H1 (cell line): Measurements from ENCODE around the gene GRIK1. TPM values are rescaled to one million over a fixed set of nuclear protein-coding genes. Genes with fewer than 3 reads are reported as not detected.

ENCODE experiments used
- CTCF ChIA-PET: fragments of 300-600 bp; sonication (Branson Sonifier 250); formaldehyde crosslinking; loops from one replicate; lab custom pipeline; 2021; ENCODE audit not compliant: partially characterized antibody; lab: Charles Lee
- POLR2A ChIA-PET: fragments of 300-600 bp; sonication (Branson Sonifier 250); formaldehyde crosslinking; loops from one replicate; lab custom pipeline; 2021; ENCODE audit warnings: inconsistent platforms; ENCODE audit not compliant: partially characterized antibody; lab: Charles Lee
- DNase-seq, 2 experiments: peaks; one replicate each; pipeline versions ENCODE4 v3.0.0 to v3.0.0-alpha.2; 2010 to 2022; ENCODE audit warnings: low spot score in 2 of 2, low read depth in 1 of 2, mixed read lengths in 1 of 2
- FAIRE-seq: peaks from 2 replicates; lab custom pipeline; 2011; peaks lifted over from hg19 to GRCh38; lab: Jason Lieb, UNC
- H2AFZ ChIP-seq: 2 replicates; pipeline ENCODE4 v1.8.1; 2012; ENCODE audit warnings: low read length, inconsistent platforms
- H2AK5ac ChIP-seq: 2 replicates; pipeline ENCODE4 v1.6.1; 2013; ENCODE audit warnings: low read depth, low read length
- H2BK120ac ChIP-seq: replicated peaks from 2 replicates; pipeline ENCODE3; 2013; ENCODE audit warnings: low read depth, low read length, inconsistent platforms
- H2BK12ac ChIP-seq: 2 replicates; pipeline ENCODE4 v1.6.1; 2013; ENCODE audit warnings: low read depth, low read length
- H2BK15ac ChIP-seq: 2 replicates; pipeline ENCODE4 v1.6.1; 2013; ENCODE audit warnings: low read length
- H2BK20ac ChIP-seq: 2 replicates; pipeline ENCODE4 v1.6.1; 2013; ENCODE audit warnings: low read length
- H2BK5ac ChIP-seq: 2 replicates; pipeline ENCODE4 v1.6.1; 2013; ENCODE audit warnings: low read depth, low read length
- H3K14ac ChIP-seq: 2 replicates; pipeline ENCODE4 v1.6.1; 2013; ENCODE audit warnings: inconsistent platforms; ENCODE audit not compliant: insufficient read length
- H3K18ac ChIP-seq: 2 replicates; pipeline ENCODE4 v1.6.1; 2013; ENCODE audit warnings: low read length; ENCODE audit errors: extremely low read depth
- H3K23ac ChIP-seq: 2 replicates; pipeline ENCODE4 v1.6.1; 2013; ENCODE audit warnings: inconsistent platforms; ENCODE audit not compliant: insufficient read length
- H3K23me2 ChIP-seq: 2 replicates; pipeline ENCODE4 v1.6.1; 2013; ENCODE audit warnings: low read depth, low read length
- H3K27ac ChIP-seq: 2 replicates; pipeline ENCODE4 v1.6.1; 2011; ENCODE audit warnings: low read depth, low read length, inconsistent platforms
- H3K27me3 ChIP-seq, 4 experiments: replicated peaks in 1 of 4; 1 replicate in 1 of 4; 2 replicates in 3 of 4; pipeline versions ENCODE4 v1.6.1 to v1.8.1; 2011 to 2013; ENCODE audit warnings: low read length in 3 of 4, mild to moderate bottlenecking in 3 of 4, inconsistent platforms in 2 of 4, mixed read lengths in 2 of 4, moderate library complexity in 1 of 4; ENCODE audit not compliant: control insufficient read depth in 3 of 4, insufficient read depth in 3 of 4; ENCODE audit errors: extremely low read depth in 1 of 4
- H3K36me3 ChIP-seq, 4 experiments: 2 replicates each; pipeline versions ENCODE4 v1.6.1 to v1.8.1; 2011 to 2013; ENCODE audit warnings: mild to moderate bottlenecking in 4 of 4, low read length in 3 of 4, moderate library complexity in 2 of 4, control low read depth in 1 of 4, inconsistent platforms in 1 of 4; ENCODE audit not compliant: insufficient read depth in 4 of 4, control insufficient read depth in 2 of 4
- H3K4ac ChIP-seq: replicated peaks from 2 replicates; pipeline ENCODE3; 2013; ENCODE audit warnings: low read length, low read depth, mixed read lengths, inconsistent platforms; ENCODE audit not compliant: insufficient read length
- H3K4me1 ChIP-seq, 4 experiments: replicated peaks in 1 of 4; 1 replicate in 1 of 4; 2 replicates in 3 of 4; pipeline versions ENCODE4 v1.6.1 to v1.8.1; 2011 to 2013; ENCODE audit warnings: low read length in 3 of 4, inconsistent platforms in 2 of 4, mixed read lengths in 1 of 4; ENCODE audit not compliant: insufficient read depth in 4 of 4, control insufficient read depth in 3 of 4
- H3K4me2 ChIP-seq, 2 experiments: 2 replicates each; pipeline versions ENCODE4 v1.6.1 to v1.8.1; 2011 to 2013; ENCODE audit warnings: low read depth in 2 of 2, low read length in 2 of 2, control low read depth in 1 of 2, inconsistent platforms in 1 of 2, mild to moderate bottlenecking in 1 of 2; ENCODE audit not compliant: insufficient read depth in 1 of 2
- H3K4me3 ChIP-seq, 4 experiments: fragments of 200-600, 300-600 bp in 1 of 4; sonication (generic), shearing (Covaris generic), sonication (Bioruptor Twin) in 1 of 4; 2 replicates each; pipeline versions ENCODE4 v1.5.1 to v1.8.1; 2011 to 2016; ENCODE audit warnings: low read length in 4 of 4, low read depth in 3 of 4, control low read depth in 2 of 4, inconsistent platforms in 2 of 4, mild to moderate bottlenecking in 2 of 4, mixed read lengths in 1 of 4, moderate library complexity in 1 of 4; ENCODE audit not compliant: insufficient read depth in 2 of 4; ENCODE audit errors: extremely low read depth in 1 of 4
- H3K56ac ChIP-seq: replicated peaks from 2 replicates; pipeline ENCODE3; 2013; ENCODE audit warnings: low read depth, mild to moderate bottlenecking, mixed read lengths, low read length, inconsistent platforms; ENCODE audit not compliant: insufficient read length
- H3K79me1 ChIP-seq: 2 replicates; pipeline ENCODE4 v1.6.1; 2013; ENCODE audit warnings: low read depth, low read length, control low read depth
- H3K79me2 ChIP-seq, 2 experiments: 2 replicates each; pipeline versions ENCODE4 v1.6.1 to v1.8.1; 2012 to 2013; ENCODE audit warnings: low read length in 2 of 2, mild to moderate bottlenecking in 2 of 2, inconsistent platforms in 1 of 2; ENCODE audit not compliant: insufficient read depth in 2 of 2, control insufficient read depth in 1 of 2
- H3K9ac ChIP-seq, 4 experiments: replicated peaks in 1 of 4; 1 replicate in 1 of 4; 2 replicates in 3 of 4; pipeline versions ENCODE4 v1.6.1 to v1.8.1; 2011 to 2013; ENCODE audit warnings: low read depth in 3 of 4, low read length in 3 of 4, control low read depth in 2 of 4, mild to moderate bottlenecking in 2 of 4, moderate library complexity in 2 of 4, inconsistent platforms in 1 of 4; ENCODE audit errors: extremely low read depth in 1 of 4
- H3K9me3 ChIP-seq, 2 experiments: 2 replicates each; pipeline versions ENCODE4 v1.6.1 to v1.8.1; 2012 to 2013; ENCODE audit warnings: mild to moderate bottlenecking in 2 of 2, moderate library complexity in 2 of 2, control low read depth in 1 of 2, inconsistent platforms in 1 of 2, low read depth in 1 of 2, low read length in 1 of 2, mixed read lengths in 1 of 2; ENCODE audit not compliant: insufficient read depth in 2 of 2
- H4K20me1 ChIP-seq, 2 experiments: replicated peaks in 1 of 2; 2 replicates each; pipeline versions ENCODE3 to v1.8.1; 2011 to 2013; ENCODE audit warnings: inconsistent platforms in 2 of 2, low read length in 2 of 2, mild to moderate bottlenecking in 1 of 2; ENCODE audit not compliant: insufficient read depth in 2 of 2, control insufficient read depth in 1 of 2
- H4K5ac ChIP-seq: 2 replicates; pipeline ENCODE4 v1.6.1; 2013; ENCODE audit warnings: low read length, low read depth, mixed read lengths, inconsistent platforms; ENCODE audit not compliant: insufficient read length
- H4K8ac ChIP-seq: 2 replicates; pipeline ENCODE4 v1.8.0; 2013; ENCODE audit warnings: mild to moderate bottlenecking, moderate library complexity, low read length, inconsistent platforms; ENCODE audit not compliant: insufficient read depth; ENCODE audit errors: extremely low read depth
- H4K91ac ChIP-seq: replicated peaks from 2 replicates; pipeline ENCODE3; 2013; ENCODE audit warnings: low read length, mixed read lengths, inconsistent platforms; ENCODE audit not compliant: insufficient read length
- CREB1 ChIP-seq: IDR thresholded peaks from 2 replicates; pipeline ENCODE4 v1.6.1; 2012; ENCODE audit warnings: inconsistent platforms
- PHF8 ChIP-seq: fragments of 200-600 bp; sonication (generic); conservative IDR thresholded peaks from 2 replicates; pipeline ENCODE4 v1.7.1; 2012; ENCODE audit warnings: low read depth, mild to moderate bottlenecking, inconsistent platforms, low read length, moderate library complexity
- WGBS, 2 experiments: shearing (Covaris generic) in 1 of 2; methylation state at CpG; one replicate each; pipeline versions ENCODE4 v1.1.6 to v1.1.7; 2013 to 2015; ENCODE audit warnings: low lambda C conversion rate in 2 of 2, mixed read lengths in 2 of 2, inconsistent platforms in 1 of 2, low coverage in 1 of 2, missing lambda C conversion rate in 1 of 2; ENCODE audit not compliant: insufficient replicate concordance in 2 of 2, insufficient coverage in 1 of 2, insufficient read length in 1 of 2; ENCODE audit errors: extremely low coverage in 1 of 2, missing lambda C conversion rate in 1 of 2; 5-methylcytosine and 5-hydroxymethylcytosine counted together
- polyA plus RNA-seq, 7 experiments: library from polyadenylated mRNA; depleted of rRNA in 3 of 7; stranded (reverse) in 5 of 7; unstranded in 2 of 7; fragments of >200 nt in 5 of 7; fragments of 200-250 nt in 2 of 7; gene quantifications; 1 replicate in 5 of 7; 2 replicates in 1 of 7; 4 replicates in 1 of 7; pipeline versions ENCODE4 v1.2.1 to v1.2.3, GENCODE V29; 2011 to 2013; ENCODE audit warnings: missing spikeins in 2 of 7, mixed read lengths in 2 of 7
- total RNA-seq: library from RNA; stranded (reverse); fragmentation: NEBNext Ultra II Directional; extraction: Animal tissue kit (Norgen Biotek cat#: 25700); gene quantifications from 2 replicates; pipeline ENCODE4 v1.2.1, GENCODE V29; 2021
- TF ChIP-seq, protein P1 (sequence below): IDR thresholded peaks from 2 replicates; pipeline ENCODE4 v1.6.1; 2012; ENCODE audit warnings: inconsistent platforms

Gene GRIK1
- total and polyA plus RNA-seq, 2 of the 8 experiments (the other 6 are each of a cell fraction or from before 2014, with no cell fraction given), result 0.11 to 0.32 TPM

- Histone ChIP-seq H3K9me3 (no peaks in the 10 kb centered on the region), H2BK20ac (no peak overlapping the region), H3K56ac (no peak overlapping the region), H3K4me3 (no peak overlapping the region), H3K23me2 (no peaks in the 10 kb centered on the region), H2AK5ac (no peak overlapping the region), H2BK15ac (no peak overlapping the region), H3K4me2 (no peak overlapping the region), H2BK12ac (no peak overlapping the region), H3K79me2 (no peaks in the 10 kb centered on the region), H3K79me1 (no peaks in the 10 kb centered on the region), H3K9ac (no peak overlapping the region), H2BK120ac (no peak overlapping the region), H4K5ac (no peak overlapping the region), H3K36me3 (no peaks in the 10 kb centered on the region), H3K27ac (no peak overlapping the region), H4K91ac (peak overlapping the region; percentile 57), H4K8ac (no peak overlapping the region), H2AFZ (no peak overlapping the region), H3K4ac (no peak overlapping the region), H4K20me1 (no peaks in the 10 kb centered on the region), H2BK5ac (no peak overlapping the region), H3K4me1 (peaks cover 2 to 6% (median 5%) of the 10 kb centered on the region in 4 experiments; a peak in 5 of 7 replicates), H3K18ac (no peak overlapping the region), H3K27me3 (no peaks in the 10 kb centered on the region), H3K23ac (no peak overlapping the region), H3K14ac (no peak overlapping the region)
- FAIRE-seq (no peak), DNase-seq (no peak)
- ChIA-PET CTCF (no interaction called here), POLR2A (no interaction called here)
- 76% methylated on average over 3 of the region's 3 CpGs; no CpG with 5 or more reads in 1 of the 2 experiments for WGBS, 2 experiments
- TF ChIP-seq CREB1, result no peak
- TF ChIP-seq, protein P1, sequence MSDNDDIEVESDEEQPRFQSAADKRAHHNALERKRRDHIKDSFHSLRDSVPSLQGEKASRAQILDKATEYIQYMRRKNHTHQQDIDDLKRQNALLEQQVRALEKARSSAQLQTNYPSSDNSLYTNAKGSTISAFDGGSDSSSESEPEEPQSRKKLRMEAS, result no peak
- TF ChIP-seq PHF8, result no peak
Observed at GRCh38 chr21:29613877-29614276, 325.9 kb downstream of the GRIK1 start.
